T-helper 1 cell (primary cell): Measurements from ENCODE around the gene SNX4.
"Not testable (repeated sequence)": the region's sequence is repeated elsewhere in the genome, so short reads cannot be mapped to it uniquely, and the experiment has no call there.

Experiments
- DNase-seq, 5 donors: peaks; one replicate each; pipeline ENCODE4 v3.0.0-alpha.2; 2012 to 2020
- total RNA-seq, 4 donors: gene quantifications; one replicate each; lab custom pipeline; 2026; lab: John Stamatoyannopoulos, UW

The SNX4 gene
- 16.2 to 25.2 (median 21.5) reads per million in 4 donors for total RNA-seq

- DNase-seq: peak; percentile 78 to 91 (median 81)
Observed at GRCh38 chr3:125519678-125520562, at the start of gene SNX4. Gene SNX4, minus strand, starts transcription at chr3:125520202. Its CDS starts 30 bp downstream, at chr3:125520172.

GRCh38 chr3:125556314-125556713, 36.3 kb upstream of the SNX4 start:
- no peak for DNase-seq

GRCh38 chr3:125552401-125552800, 32.4 kb upstream of the SNX4 start:
- no peak for DNase-seq

- DNase-seq: no peak
Observed at GRCh38 chr3:125528920-125529319, 8.9 kb upstream of the SNX4 start.

GRCh38 chr3:125525153-125525552, 5.2 kb upstream of the SNX4 start:
- DNase-seq: no peak

GRCh38 chr3:125520563-125520919, 539 bp upstream of the SNX4 start:
- DNase-seq: not testable (repeated sequence)

GRCh38 chr3:125515421-125515820, 4.6 kb downstream of the SNX4 start:
- DNase-seq: no peak

- no peak for DNase-seq
Observed at GRCh38 chr3:125513490-125514115, 6.4 kb downstream of the SNX4 start.

- peak in 1 of 5 donors; percentile 45 for DNase-seq
Observed at GRCh38 chr3:125512135-125512920, 7.7 kb downstream of the SNX4 start.

- no peak for DNase-seq
Observed at GRCh38 chr3:125511420-125512118, 8.4 kb downstream of the SNX4 start.

GRCh38 chr3:125507128-125507527, 12.9 kb downstream of the SNX4 start:
- DNase-seq: no peak

GRCh38 chr3:125498630-125499029, 21.4 kb downstream of the SNX4 start:
- no peak for DNase-seq

- no peak for DNase-seq
Observed at GRCh38 chr3:125496701-125497100, 23.3 kb downstream of the SNX4 start.

- no peak for DNase-seq
Observed at GRCh38 chr3:125482406-125482805, 37.6 kb downstream of the SNX4 start.

GRCh38 chr3:125481786-125482185, 38.2 kb downstream of the SNX4 start:
- DNase-seq: no peak

GRCh38 chr3:125481375-125481759, 38.6 kb downstream of the SNX4 start:
- not testable (repeated sequence) for DNase-seq

GRCh38 chr3:125480656-125481374, 39.2 kb downstream of the SNX4 start:
- no peak for DNase-seq

GRCh38 chr3:125479091-125479490, 40.9 kb downstream of the SNX4 start:
- no peak for DNase-seq

- DNase-seq: no peak
Observed at GRCh38 chr3:125478326-125478725, 41.7 kb downstream of the SNX4 start.

- no peak for DNase-seq
Observed at GRCh38 chr3:125477701-125478100, 42.3 kb downstream of the SNX4 start.

- no peak for DNase-seq
Observed at GRCh38 chr3:125470671-125471070, 49.3 kb downstream of the SNX4 start.

GRCh38 chr3:125462722-125463299, 57.2 kb downstream of the SNX4 start:
- no peak for DNase-seq
